ENCODE data around the gene PAQR7. TPM values are rescaled to one million over a fixed set of nuclear protein-coding genes. Genes with fewer than 3 reads are reported as not detected.
A peak's percentile ranks its signal among the peaks of the same experiment; 100 is the strongest.

PAQR7 gene
- total RNA-seq, 2 experiments from 2014 or later = 0.22 to 1.3 TPM

- H3K79me2 ChIP-seq (ENCODE audit: insufficient read depth, low read depth, low read length) = peaks cover 44% of the 10 kb centered on the region
- no peak overlapping the region for H3K4me3 ChIP-seq (ENCODE audit: low read depth, low read length, poor library complexity, severe bottlenecking)
- POLR2A ChIA-PET = interaction anchor here (1.0 kb wide), 1 partner anchor 9 kb away, joined by 3 read pairs; no protein-coding TSS in a partner anchor
- TF ChIP-seq EZH2phosphoT487 (IDR thresholded peaks at IDR 0.05; ENCODE audit: borderline replicate concordance, low read depth, low read length) = no peak
- TF ChIP-seq CTCF (conservative IDR thresholded peaks at IDR 0.05; ENCODE audit: low read length) = no peak
- no TSS peak for BruUV-seq (replicated peaks)
- H3K9me3 ChIP-seq (ENCODE audit: low read length) = peaks cover 9% of the 10 kb centered on the region; the same call in 1 of the 2 replicates
- H3K27ac ChIP-seq (ENCODE audit: low read depth, low read length, poor library complexity, severe bottlenecking) = no peak overlapping the region
- no peak for DNase-seq (ENCODE audit: low spot score)
- H4K20me1 ChIP-seq (ENCODE audit: insufficient read depth, low read length) = peaks cover 15% of the 10 kb centered on the region
- CTCF ChIA-PET (ENCODE audit: unreplicated experiment) = no interaction called here
- intact Hi-C loops (cut with micrococcal nuclease; ENCODE audit: unreplicated experiment) = no loop called here
- H2AFZ ChIP-seq (ENCODE audit: low read length) = no peak overlapping the region
- no peak overlapping the region for H3K4me2 ChIP-seq (ENCODE audit: low read length)
- H3K4me1 ChIP-seq (ENCODE audit: insufficient read depth, low read length, poor library complexity, severe bottlenecking) = peaks cover 20% of the 10 kb centered on the region
- peaks cover 14% of the 10 kb centered on the region for H3K36me3 ChIP-seq (ENCODE audit: insufficient read depth, low read length)
- no peaks in the 10 kb centered on the region for H3K9me2 ChIP-seq (ENCODE audit: insufficient read depth, low read length)
Measured at GRCh38 chr1:25847929-25848328, 27.6 kb downstream of the PAQR7 start.

GRCh38 chr1:25845664-25846063 is 29.8 kb downstream of the PAQR7 start:
- Histone ChIP-seq H3K4me2 (ENCODE audit: low read length) (peak overlapping the region; percentile 55; the same call in 1 of the 2 replicates), H3K36me3 (ENCODE audit: insufficient read depth, low read length) (peaks cover 6% of the 10 kb centered on the region), H2AFZ (ENCODE audit: low read length) (no peak overlapping the region), H3K9me3 (ENCODE audit: low read length) (peaks cover 1% of the 10 kb centered on the region; the same call in 1 of the 2 replicates), H4K20me1 (ENCODE audit: insufficient read depth, low read length) (peaks cover 15% of the 10 kb centered on the region), H3K79me2 (ENCODE audit: insufficient read depth, low read depth, low read length) (peaks cover 41% of the 10 kb centered on the region), H3K9me2 (ENCODE audit: insufficient read depth, low read length) (no peaks in the 10 kb centered on the region), H3K27ac (ENCODE audit: low read depth, low read length, poor library complexity, severe bottlenecking) (no peak overlapping the region), H3K4me3 (ENCODE audit: low read depth, low read length, poor library complexity, severe bottlenecking) (no peak overlapping the region), H3K4me1 (ENCODE audit: insufficient read depth, low read length, poor library complexity, severe bottlenecking) (peaks cover 20% of the 10 kb centered on the region)
- intact Hi-C loops (cut with micrococcal nuclease; ENCODE audit: unreplicated experiment) = no loop called here
- CTCF ChIA-PET (ENCODE audit: unreplicated experiment) = interaction anchor here (1.3 kb wide), 1 partner anchor 152 kb away, joined by 3 read pairs; the partner anchor contains the start of gene PAFAH2
- BruUV-seq (replicated peaks) = no TSS peak
- TF ChIP-seq EZH2phosphoT487 (IDR thresholded peaks at IDR 0.05; ENCODE audit: borderline replicate concordance, low read depth, low read length) (no peak), CTCF (conservative IDR thresholded peaks at IDR 0.05; ENCODE audit: low read length) (no peak)
- no peak for DNase-seq (ENCODE audit: low spot score)
- POLR2A ChIA-PET = interaction anchor here (1.0 to 1.3 kb wide), 4 partner anchors 12 to 30 kb away, joined by 3 to 6 read pairs (median 4); partner anchors contain the start of gene PAQR7

All from OCI-LY7 (cell line).